Mesendoderm (in vitro differentiated cells): ENCODE measurements around the gene P4HA1.

Experiments used
- DNase-seq: peaks from one replicate; pipeline ENCODE4 v3.0.0; 2013
- H2AK5ac ChIP-seq: 2 replicates; pipeline ENCODE4 v1.6.1; 2013; ENCODE audit warnings: low read length, inconsistent platforms
- H2BK120ac ChIP-seq: 2 replicates; pipeline ENCODE4 v1.6.1; 2013; ENCODE audit warnings: low read depth, mild to moderate bottlenecking, low read length, moderate library complexity, mixed read lengths
- H2BK15ac ChIP-seq: replicated peaks from 2 replicates; pipeline ENCODE4 v1.6.1; 2013; ENCODE audit warnings: low read depth, mild to moderate bottlenecking, moderate library complexity
- H2BK5ac ChIP-seq: 2 replicates; pipeline ENCODE4 v1.6.1; 2013; ENCODE audit warnings: low read length, inconsistent platforms
- H3K18ac ChIP-seq: 2 replicates; pipeline ENCODE4 v1.6.1; 2013; ENCODE audit warnings: mild to moderate bottlenecking, low read length, mixed read lengths
- H3K23ac ChIP-seq: one replicate; pipeline ENCODE4 v1.6.1; 2013; ENCODE audit warnings: low read length
- H3K27ac ChIP-seq: 2 replicates; pipeline ENCODE4 v1.5.1; 2013; ENCODE audit warnings: low read depth, mild to moderate bottlenecking, inconsistent platforms, low read length, moderate library complexity
- H3K27me3 ChIP-seq: 2 replicates; pipeline ENCODE4 v1.6.1; 2013; ENCODE audit warnings: low read length, control low read depth, mild to moderate bottlenecking, inconsistent platforms; ENCODE audit not compliant: insufficient read depth, poor library complexity
- H3K36me3 ChIP-seq: 2 replicates; pipeline ENCODE4 v1.6.1; 2013; ENCODE audit warnings: low read length, inconsistent platforms; ENCODE audit not compliant: control insufficient read depth, insufficient read depth
- H3K4ac ChIP-seq: one replicate; pipeline ENCODE4 v1.6.1; 2013; ENCODE audit warnings: low read depth, mild to moderate bottlenecking, low read length, moderate library complexity
- H3K4me1 ChIP-seq: 2 replicates; pipeline ENCODE4 v1.6.1; 2013; ENCODE audit warnings: low read depth, low read length, inconsistent platforms; ENCODE audit not compliant: control insufficient read depth
- H3K4me2 ChIP-seq: 2 replicates; pipeline ENCODE4 v1.6.1; 2013; ENCODE audit warnings: low read length
- H3K4me3 ChIP-seq: 2 replicates; pipeline ENCODE4 v1.5.1; 2013; ENCODE audit warnings: mild to moderate bottlenecking, low read length
- H3K56ac ChIP-seq: one replicate; pipeline ENCODE4 v1.6.1; 2013; ENCODE audit warnings: low read length
- H3K79me1 ChIP-seq: 2 replicates; pipeline ENCODE4 v1.6.1; 2013; ENCODE audit warnings: low read length, inconsistent platforms
- H3K79me2 ChIP-seq: 2 replicates; pipeline ENCODE4 v1.6.1; 2013; ENCODE audit warnings: mild to moderate bottlenecking, low read length; ENCODE audit not compliant: control insufficient read depth, insufficient read depth
- H3K9ac ChIP-seq: 2 replicates; pipeline ENCODE4 v1.6.1; 2013; ENCODE audit warnings: low read length, inconsistent platforms
- H4K5ac ChIP-seq: one replicate; pipeline ENCODE4 v1.6.1; 2013; ENCODE audit warnings: low read length
- H4K8ac ChIP-seq: one replicate; pipeline ENCODE4 v1.6.1; 2013; ENCODE audit warnings: low read depth, mild to moderate bottlenecking, control low read depth, low read length, moderate library complexity
- WGBS: extraction: QIAGEN DNeasy Blood & Tissue Kit; methylation state at CpG from one replicate; pipeline ENCODE4 v1.1.7; 2013; ENCODE audit warnings: low lambda C conversion rate, missing lambda C conversion rate; ENCODE audit not compliant: insufficient coverage; ENCODE audit errors: extremely low coverage; 5-methylcytosine and 5-hydroxymethylcytosine counted together

Gene P4HA1

DNA sequence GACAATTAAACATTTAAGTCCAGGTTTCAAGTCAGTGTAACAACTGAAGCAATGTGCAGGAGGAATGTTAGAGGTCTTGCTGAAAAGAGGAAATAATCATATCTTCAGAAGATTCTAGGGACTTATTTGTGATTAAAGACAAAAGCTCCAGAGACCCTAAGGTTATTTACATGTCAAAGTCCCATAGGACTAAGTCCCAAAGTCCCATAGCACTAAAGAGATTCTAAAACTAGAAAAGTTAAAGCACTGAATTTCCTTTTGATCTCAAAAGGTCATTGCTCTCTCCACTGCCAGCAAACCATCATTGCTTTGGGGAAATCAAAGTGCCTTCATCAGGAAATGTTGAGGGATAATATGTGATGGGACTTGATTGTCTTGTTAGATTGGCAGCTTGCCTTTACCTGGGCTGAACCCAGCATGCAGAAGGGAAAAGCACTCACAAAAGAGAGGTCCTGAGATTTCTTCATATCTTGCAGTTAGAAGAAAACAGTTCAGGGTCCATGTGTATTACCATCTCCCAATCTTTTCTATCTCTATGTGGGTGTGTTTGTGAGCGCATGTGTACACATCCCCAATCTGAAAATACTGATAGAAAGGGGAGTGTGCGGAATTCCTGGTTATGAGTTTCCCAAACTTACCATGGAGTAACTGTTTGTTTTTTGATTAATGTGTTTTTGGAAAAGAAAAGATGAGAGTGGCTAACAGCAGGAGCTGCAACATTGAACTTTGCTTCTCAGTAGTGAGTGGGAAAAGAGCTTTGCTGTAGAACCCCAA is 35.4 kb upstream of the P4HA1 start:
- Histone ChIP-seq H2BK5ac (no peak overlapping the region), H3K27ac (no peak overlapping the region), H3K4me2 (no peak overlapping the region), H3K4me1 (no peaks in the 10 kb centered on the region), H3K4me3 (no peak overlapping the region), H3K56ac (no peak overlapping the region), H3K9ac (no peak overlapping the region), H3K4ac (no peak overlapping the region), H2BK15ac (no peak overlapping the region), H4K8ac (no peak overlapping the region), H3K79me2 (no peaks in the 10 kb centered on the region), H2BK120ac (no peak overlapping the region), H3K79me1 (no peaks in the 10 kb centered on the region), H3K36me3 (peaks cover 12% of the 10 kb centered on the region), H3K18ac (no peak overlapping the region), H3K27me3 (no peaks in the 10 kb centered on the region), H4K5ac (no peak overlapping the region), H2AK5ac (no peak overlapping the region), H3K23ac (no peak overlapping the region)
- DNase-seq: no peak
- no CpG with 5 or more reads among the region's 2 CpGs for WGBS

DNA sequence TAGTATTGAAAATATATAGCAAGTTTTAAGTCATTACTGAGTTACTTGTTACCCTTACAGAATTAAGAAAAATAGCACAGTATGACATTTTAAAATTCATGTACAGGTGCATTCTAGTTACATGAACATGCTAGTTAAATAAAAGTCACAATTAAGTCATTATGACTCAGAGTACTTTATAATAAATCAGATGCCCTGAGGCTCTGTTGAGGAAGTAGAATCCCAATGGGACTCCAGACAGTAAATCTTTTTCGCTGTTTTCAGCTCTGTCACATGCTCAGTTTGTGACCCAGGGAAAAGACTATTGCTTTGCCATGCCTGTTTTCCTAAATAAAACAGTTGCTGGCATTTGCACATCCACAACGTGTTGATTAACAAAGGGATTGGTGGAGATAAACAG is 34.6 kb upstream of the P4HA1 start:
- Histone ChIP-seq H2BK120ac (no peak overlapping the region), H2BK5ac (no peak overlapping the region), H3K9ac (no peak overlapping the region), H3K79me2 (no peaks in the 10 kb centered on the region), H3K79me1 (no peaks in the 10 kb centered on the region), H3K27me3 (no peaks in the 10 kb centered on the region), H3K36me3 (peaks cover 12% of the 10 kb centered on the region), H3K4ac (no peak overlapping the region), H2AK5ac (no peak overlapping the region), H4K8ac (no peak overlapping the region), H3K4me1 (no peaks in the 10 kb centered on the region), H2BK15ac (no peak overlapping the region), H3K18ac (no peak overlapping the region), H4K5ac (no peak overlapping the region), H3K27ac (no peak overlapping the region), H3K4me3 (no peak overlapping the region), H3K56ac (no peak overlapping the region), H3K4me2 (no peak overlapping the region), H3K23ac (no peak overlapping the region)
- DNase-seq: no peak
- no CpG with 5 or more reads among the region's 2 CpGs for WGBS

DNA sequence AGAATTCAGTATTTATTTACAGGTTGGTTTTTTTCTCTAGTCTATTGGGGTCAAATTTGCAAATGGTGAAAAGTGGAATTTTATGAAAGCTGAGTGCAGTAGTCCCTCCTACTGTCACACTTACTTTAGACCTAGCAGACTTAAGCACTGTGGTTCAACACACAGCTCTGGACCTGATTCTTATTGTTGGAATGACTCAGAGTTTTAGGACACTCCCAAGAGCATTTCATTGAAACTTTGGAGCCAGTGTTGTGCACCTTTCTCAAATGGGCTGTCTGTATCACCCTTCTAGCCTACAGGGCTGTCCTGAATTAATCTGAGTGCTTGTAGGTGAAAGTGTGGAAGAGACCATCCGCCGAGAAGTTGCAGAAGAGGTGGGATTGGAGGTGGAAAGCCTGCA is 29.7 kb upstream of the P4HA1 start:
- Histone ChIP-seq H3K79me1 (no peaks in the 10 kb centered on the region), H4K5ac (no peak overlapping the region), H2AK5ac (no peak overlapping the region), H4K8ac (no peak overlapping the region), H3K9ac (no peak overlapping the region), H3K4ac (no peak overlapping the region), H3K27ac (no peak overlapping the region), H3K4me3 (no peak overlapping the region), H3K4me1 (no peaks in the 10 kb centered on the region), H2BK5ac (no peak overlapping the region), H3K27me3 (no peaks in the 10 kb centered on the region), H2BK15ac (no peak overlapping the region), H3K79me2 (no peaks in the 10 kb centered on the region), H3K36me3 (peaks cover 4% of the 10 kb centered on the region), H3K23ac (no peak overlapping the region), H3K4me2 (no peak overlapping the region), H3K18ac (no peak overlapping the region), H3K56ac (no peak overlapping the region), H2BK120ac (no peak overlapping the region)
- no peak for DNase-seq
- no CpG with 5 or more reads among the region's 2 CpGs for WGBS

DNA sequence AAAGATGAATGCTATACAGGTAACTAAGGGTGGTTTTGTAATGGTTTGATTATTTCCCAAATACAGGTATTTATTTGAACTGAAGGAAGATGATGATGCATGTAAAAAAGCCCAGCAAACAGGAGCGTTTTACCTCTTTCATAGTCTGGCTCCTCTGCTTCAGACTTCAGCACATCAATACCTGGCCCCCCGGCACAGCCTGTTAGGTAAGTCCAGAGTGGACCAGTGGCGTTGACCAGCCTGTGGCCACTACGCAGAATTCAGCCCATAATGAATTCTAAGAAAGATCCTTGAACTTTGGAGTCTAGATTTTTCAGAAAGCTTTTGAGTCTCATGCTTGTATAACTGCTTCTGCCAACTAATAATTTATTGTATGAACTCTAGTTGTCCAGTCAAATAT is 23.3 kb upstream of the P4HA1 start:
- no peaks in the 10 kb centered on the region for H3K79me2 ChIP-seq
- WGBS: no CpG with 5 or more reads among the region's 4 CpGs
- no peak overlapping the region for H2AK5ac ChIP-seq
- no peak overlapping the region for H3K23ac ChIP-seq
- no peak overlapping the region for H4K8ac ChIP-seq
- no peak overlapping the region for H3K4me3 ChIP-seq
- no peak overlapping the region for H2BK120ac ChIP-seq
- H3K18ac ChIP-seq: no peak overlapping the region
- no peak overlapping the region for H3K27ac ChIP-seq
- no peaks in the 10 kb centered on the region for H3K4me1 ChIP-seq
- no peak for DNase-seq
- no peaks in the 10 kb centered on the region for H3K27me3 ChIP-seq
- H4K5ac ChIP-seq: no peak overlapping the region
- H3K4me2 ChIP-seq: no peak overlapping the region
- H3K9ac ChIP-seq: no peak overlapping the region
- no peak overlapping the region for H2BK15ac ChIP-seq
- H3K4ac ChIP-seq: no peak overlapping the region
- H3K79me1 ChIP-seq: no peaks in the 10 kb centered on the region
- H2BK5ac ChIP-seq: no peak overlapping the region
- no peak overlapping the region for H3K56ac ChIP-seq
- H3K36me3 ChIP-seq: no peaks in the 10 kb centered on the region

DNA sequence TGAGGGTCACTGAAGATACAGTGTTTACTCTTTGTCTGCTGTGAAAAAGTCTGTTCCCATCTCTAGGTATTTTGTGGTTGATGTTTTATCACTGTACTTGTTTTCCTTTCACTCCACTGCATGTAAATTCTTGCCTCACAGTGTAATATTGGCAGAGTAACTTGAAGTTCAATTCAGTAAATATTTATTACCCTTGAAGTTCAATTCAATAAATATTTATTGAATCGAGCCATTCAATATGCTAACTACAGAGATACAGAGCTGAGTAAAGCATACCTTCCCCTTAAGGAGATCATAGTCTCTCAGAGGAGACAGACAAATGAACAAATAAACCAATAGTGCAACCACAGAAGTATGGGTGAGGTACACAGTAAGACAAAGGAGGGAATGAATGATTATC is 22.8 kb upstream of the P4HA1 start:
- no peaks in the 10 kb centered on the region for H3K36me3 ChIP-seq
- H2BK15ac ChIP-seq: no peak overlapping the region
- H3K27ac ChIP-seq: no peak overlapping the region
- H2BK5ac ChIP-seq: no peak overlapping the region
- no peak overlapping the region for H2AK5ac ChIP-seq
- H4K5ac ChIP-seq: no peak overlapping the region
- no peak overlapping the region for H3K23ac ChIP-seq
- no peak overlapping the region for H2BK120ac ChIP-seq
- no peak overlapping the region for H4K8ac ChIP-seq
- H3K18ac ChIP-seq: no peak overlapping the region
- H3K79me1 ChIP-seq: no peaks in the 10 kb centered on the region
- H3K79me2 ChIP-seq: no peaks in the 10 kb centered on the region
- no peak for DNase-seq
- no peak overlapping the region for H3K56ac ChIP-seq
- H3K4me1 ChIP-seq: no peaks in the 10 kb centered on the region
- H3K9ac ChIP-seq: no peak overlapping the region
- no peak overlapping the region for H3K4me3 ChIP-seq
- H3K4me2 ChIP-seq: no peak overlapping the region
- no peak overlapping the region for H3K4ac ChIP-seq
- WGBS: no CpG with 5 or more reads among the region's 1 CpG
- no peaks in the 10 kb centered on the region for H3K27me3 ChIP-seq
